ENCODE data around the gene ELOVL7. TPM values are rescaled to one million over a fixed set of nuclear protein-coding genes. Genes with fewer than 3 reads are reported as not detected.

The ELOVL7 gene
- total and polyA plus RNA-seq, 2 experiments from 2014 or later = 15.2 to 41.8 TPM

DNA sequence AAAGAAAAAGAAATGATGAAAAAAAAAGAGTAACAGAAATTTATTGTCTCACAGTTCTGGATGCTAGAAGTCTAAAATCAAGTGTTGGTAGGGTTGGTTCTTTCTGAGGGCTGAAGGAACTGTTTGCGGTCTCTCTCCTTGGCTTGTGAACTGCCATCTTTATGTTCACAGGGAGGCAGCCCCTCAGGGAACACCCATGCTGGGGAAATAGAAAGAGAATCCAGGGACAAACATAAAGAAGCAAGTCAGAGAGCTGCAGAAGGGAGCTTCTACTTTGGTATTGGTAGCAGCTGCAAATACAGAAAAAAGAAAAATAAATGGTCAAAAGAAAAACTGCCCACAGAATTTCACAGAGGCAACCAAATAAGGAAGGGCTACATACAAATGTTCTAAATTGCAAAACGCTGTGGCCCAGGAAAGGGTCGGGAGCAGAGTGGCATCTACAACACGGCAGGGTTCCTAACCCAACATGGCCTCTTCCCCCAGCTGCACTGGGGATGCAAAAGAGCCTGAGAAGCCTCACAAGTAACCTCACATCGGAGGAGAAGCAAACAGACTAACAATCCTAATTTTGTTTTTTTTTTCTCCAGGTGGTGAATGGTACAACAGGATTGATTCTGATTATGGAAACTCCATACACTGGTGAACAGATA lies 37.4 kb downstream of the ELOVL7 start:
- WGBS (ENCODE audit: low lambda C conversion rate, missing lambda C conversion rate) = 73% methylated on average over 5 of the region's 5 CpGs
- Histone ChIP-seq H3K27me3 (no peaks in the 10 kb centered on the region), H3K9me3 (ENCODE audit: low read depth) (no peaks in the 10 kb centered on the region), H2AFZ (no peak overlapping the region), H3K79me2 (peaks cover 9% of the 10 kb centered on the region), H3K9me2 (replicated peaks; ENCODE audit: insufficient read depth) (no peaks in the 10 kb centered on the region), H3K4me3 (no peak overlapping the region), H3K27ac (no peak overlapping the region), H3K36me3 (replicated peaks; ENCODE audit: insufficient read depth, low read depth) (no peaks in the 10 kb centered on the region), H3K4me1 (ENCODE audit: insufficient read depth) (no peaks in the 10 kb centered on the region), H4K20me1 (ENCODE audit: insufficient read depth, poor library complexity, severe bottlenecking) (no peaks in the 10 kb centered on the region), H3K4me2 (no peak overlapping the region)
- no peak for TF ChIP-seq EZH2 (IDR thresholded peaks at IDR 0.05; ENCODE audit: borderline replicate concordance)
- no peak for TF ChIP-seq EZH2phosphoT487 (IDR thresholded peaks at IDR 0.05; ENCODE audit: low read depth, severe bottlenecking, unreplicated experiment)
- TF ChIP-seq, protein P1, sequence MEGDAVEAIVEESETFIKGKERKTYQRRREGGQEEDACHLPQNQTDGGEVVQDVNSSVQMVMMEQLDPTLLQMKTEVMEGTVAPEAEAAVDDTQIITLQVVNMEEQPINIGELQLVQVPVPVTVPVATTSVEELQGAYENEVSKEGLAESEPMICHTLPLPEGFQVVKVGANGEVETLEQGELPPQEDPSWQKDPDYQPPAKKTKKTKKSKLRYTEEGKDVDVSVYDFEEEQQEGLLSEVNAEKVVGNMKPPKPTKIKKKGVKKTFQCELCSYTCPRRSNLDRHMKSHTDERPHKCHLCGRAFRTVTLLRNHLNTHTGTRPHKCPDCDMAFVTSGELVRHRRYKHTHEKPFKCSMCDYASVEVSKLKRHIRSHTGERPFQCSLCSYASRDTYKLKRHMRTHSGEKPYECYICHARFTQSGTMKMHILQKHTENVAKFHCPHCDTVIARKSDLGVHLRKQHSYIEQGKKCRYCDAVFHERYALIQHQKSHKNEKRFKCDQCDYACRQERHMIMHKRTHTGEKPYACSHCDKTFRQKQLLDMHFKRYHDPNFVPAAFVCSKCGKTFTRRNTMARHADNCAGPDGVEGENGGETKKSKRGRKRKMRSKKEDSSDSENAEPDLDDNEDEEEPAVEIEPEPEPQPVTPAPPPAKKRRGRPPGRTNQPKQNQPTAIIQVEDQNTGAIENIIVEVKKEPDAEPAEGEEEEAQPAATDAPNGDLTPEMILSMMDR (IDR thresholded peaks at IDR 0.05; ENCODE audit: poor library complexity) = no peak
- no peak for DNase-seq (ENCODE audit: low spot score)

DNA sequence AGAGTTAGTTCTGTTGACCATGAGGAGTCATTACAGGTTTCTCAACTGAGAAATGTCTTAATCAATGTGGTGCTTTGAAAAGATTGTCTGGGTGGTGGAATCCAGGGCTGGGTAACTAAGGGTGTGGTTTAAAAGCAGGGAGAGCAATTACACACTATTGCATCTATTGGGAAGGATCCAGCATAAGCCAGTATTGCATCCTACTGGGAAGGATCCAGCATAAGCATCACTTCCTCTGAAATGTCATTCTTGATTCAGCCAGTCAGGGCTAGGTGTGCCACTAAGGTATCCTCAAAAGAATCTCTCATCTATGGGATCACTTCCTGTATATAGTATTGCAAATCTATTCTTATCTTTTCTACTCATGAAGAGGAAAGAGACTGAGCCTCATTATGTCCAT lies 38.6 kb downstream of the ELOVL7 start:
- H3K79me2 ChIP-seq = peaks cover 9% of the 10 kb centered on the region
- H3K27ac ChIP-seq = no peak overlapping the region
- no peak for DNase-seq (ENCODE audit: low spot score)
- H3K4me2 ChIP-seq = no peak overlapping the region
- H3K4me3 ChIP-seq = no peak overlapping the region
- H3K9me3 ChIP-seq (ENCODE audit: low read depth) = no peaks in the 10 kb centered on the region
- H2AFZ ChIP-seq = no peak overlapping the region
- TF ChIP-seq EZH2 (IDR thresholded peaks at IDR 0.05; ENCODE audit: borderline replicate concordance) (no peak), EZH2phosphoT487 (IDR thresholded peaks at IDR 0.05; ENCODE audit: low read depth, severe bottlenecking, unreplicated experiment) (no peak)
- TF ChIP-seq, protein P1 (IDR thresholded peaks at IDR 0.05; ENCODE audit: poor library complexity) = no peak
- no peaks in the 10 kb centered on the region for H3K9me2 ChIP-seq (replicated peaks; ENCODE audit: insufficient read depth)
- no peaks in the 10 kb centered on the region for H3K36me3 ChIP-seq (replicated peaks; ENCODE audit: insufficient read depth, low read depth)
- no peaks in the 10 kb centered on the region for H3K4me1 ChIP-seq (ENCODE audit: insufficient read depth)
- H4K20me1 ChIP-seq (ENCODE audit: insufficient read depth, poor library complexity, severe bottlenecking) = no peaks in the 10 kb centered on the region
- no peaks in the 10 kb centered on the region for H3K27me3 ChIP-seq

DNA sequence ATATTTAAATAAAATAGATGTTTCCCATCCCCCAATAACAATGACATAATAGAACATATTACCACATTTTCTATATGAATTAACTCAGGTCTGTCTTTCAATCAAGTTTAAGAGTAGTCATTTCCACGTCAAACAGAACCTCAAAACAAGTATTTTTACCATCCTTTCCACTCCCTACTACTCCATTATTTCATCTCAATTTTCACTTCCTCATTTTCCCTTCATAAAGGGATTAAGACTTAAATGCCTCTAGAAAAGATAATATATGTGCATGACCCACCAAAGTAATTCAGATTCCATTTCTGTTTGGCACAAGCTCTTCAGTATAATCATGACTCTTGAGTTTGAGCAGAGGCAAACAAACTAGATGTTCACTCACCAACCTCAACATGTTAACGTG lies 40.4 kb downstream of the ELOVL7 start:
- H3K4me3 ChIP-seq = no peak overlapping the region
- H3K9me2 ChIP-seq (replicated peaks; ENCODE audit: insufficient read depth) = no peaks in the 10 kb centered on the region
- H3K4me2 ChIP-seq = no peak overlapping the region
- WGBS (ENCODE audit: low lambda C conversion rate, missing lambda C conversion rate) = 90% methylated on average over 2 of the region's 2 CpGs
- DNase-seq (ENCODE audit: low spot score) = no peak
- no peaks in the 10 kb centered on the region for H3K4me1 ChIP-seq (ENCODE audit: insufficient read depth)
- H3K36me3 ChIP-seq (replicated peaks; ENCODE audit: insufficient read depth, low read depth) = no peaks in the 10 kb centered on the region
- peaks cover 13% of the 10 kb centered on the region for H3K79me2 ChIP-seq
- H2AFZ ChIP-seq = no peak overlapping the region
- H4K20me1 ChIP-seq (ENCODE audit: insufficient read depth, poor library complexity, severe bottlenecking) = no peaks in the 10 kb centered on the region
- no peaks in the 10 kb centered on the region for H3K9me3 ChIP-seq (ENCODE audit: low read depth)
- H3K27me3 ChIP-seq = no peaks in the 10 kb centered on the region
- TF ChIP-seq EZH2 (IDR thresholded peaks at IDR 0.05; ENCODE audit: borderline replicate concordance) (no peak), EZH2phosphoT487 (IDR thresholded peaks at IDR 0.05; ENCODE audit: low read depth, severe bottlenecking, unreplicated experiment) (no peak)
- TF ChIP-seq, protein P1 (IDR thresholded peaks at IDR 0.05; ENCODE audit: poor library complexity) = no peak
- H3K27ac ChIP-seq = no peak overlapping the region

Measured in hepatocyte (in vitro differentiated cells).